HG02870 (cell line): Measurements from ENCODE around the gene IL1RL1.

Source experiments
- ATAC-seq: cut with Tn5 transposase; IDR thresholded peaks from one replicate; pipeline ENCODE4 v1.9.1; 2021; ENCODE audit warnings: mild to moderate bottlenecking, moderate library complexity; ENCODE audit not compliant: unreplicated experiment

The IL1RL1 gene

GRCh38 chr2:102334486-102334885 lies 23.1 kb downstream of the IL1RL1 start:
- no peak for ATAC-seq

- ATAC-seq = no peak
These were observed 24.6 kb downstream of the IL1RL1 start for GRCh38 chr2:102335871-102336366.

- ATAC-seq = no peak
These were observed 25.2 kb downstream of the IL1RL1 start for GRCh38 chr2:102336502-102336945.

GRCh38 chr2:102337012-102337411 lies 25.6 kb downstream of the IL1RL1 start:
- no peak for ATAC-seq

- no peak for ATAC-seq
These were observed 26.4 kb downstream of the IL1RL1 start for GRCh38 chr2:102337481-102338386.

GRCh38 chr2:102340778-102341177 lies 29.4 kb downstream of the IL1RL1 start:
- ATAC-seq = no peak

- no peak for ATAC-seq
These were observed 31.5 kb downstream of the IL1RL1 start for GRCh38 chr2:102342888-102343287.

- ATAC-seq = no peak
These were observed 33.0 kb downstream of the IL1RL1 start for GRCh38 chr2:102344397-102344796.

GRCh38 chr2:102345329-102345920 lies 34.1 kb downstream of the IL1RL1 start:
- ATAC-seq = no peak

GRCh38 chr2:102346381-102347130 lies 35.2 kb downstream of the IL1RL1 start:
- ATAC-seq = no peak

- ATAC-seq = no peak
These were observed 38.9 kb downstream of the IL1RL1 start for GRCh38 chr2:102350137-102350793.

GRCh38 chr2:102355526-102356380 lies 44.4 kb downstream of the IL1RL1 start, which contains the start of gene IL18R1:
TSS of gene IL18R1 (plus strand) at chr2:102355796. CDS start at chr2:102362661, 6,865 bp downstream.
- peak; percentile 83 for ATAC-seq

GRCh38 chr2:102356381-102356712 lies 45.0 kb downstream of the IL1RL1 start:
- ATAC-seq = no peak

GRCh38 chr2:102356741-102357140 lies 45.4 kb downstream of the IL1RL1 start:
- ATAC-seq = no peak

- no peak for ATAC-seq
These were observed 46.6 kb downstream of the IL1RL1 start for GRCh38 chr2:102357937-102358336.

- ATAC-seq = no peak
These were observed 47.1 kb downstream of the IL1RL1 start for GRCh38 chr2:102358496-102358895.

GRCh38 chr2:102359527-102359926 lies 48.2 kb downstream of the IL1RL1 start:
- no peak for ATAC-seq

GRCh38 chr2:102361632-102362241 lies 50.4 kb downstream of the IL1RL1 start:
- ATAC-seq = no peak

GRCh38 chr2:102365763-102366162 lies 54.4 kb downstream of the IL1RL1 start:
- no peak for ATAC-seq
